ENCODE data around the gene CLDN5.

The CLDN5 gene

GRCh38 chr22:19492504-19493174 lies 31.6 kb downstream of the CLDN5 start:
- H3K4me3 ChIP-seq (ENCODE audit: low read length) = no peak overlapping the region
- no peak for DNase-seq (ENCODE audit: low read depth)
- TF ChIP-seq CTCF (conservative IDR thresholded peaks at IDR 0.05; ENCODE audit: low read depth, low read length) = no peak

GRCh38 chr22:19490628-19491230 lies 33.5 kb downstream of the CLDN5 start:
- no peak for TF ChIP-seq CTCF (conservative IDR thresholded peaks at IDR 0.05; ENCODE audit: low read depth, low read length)

DNA sequence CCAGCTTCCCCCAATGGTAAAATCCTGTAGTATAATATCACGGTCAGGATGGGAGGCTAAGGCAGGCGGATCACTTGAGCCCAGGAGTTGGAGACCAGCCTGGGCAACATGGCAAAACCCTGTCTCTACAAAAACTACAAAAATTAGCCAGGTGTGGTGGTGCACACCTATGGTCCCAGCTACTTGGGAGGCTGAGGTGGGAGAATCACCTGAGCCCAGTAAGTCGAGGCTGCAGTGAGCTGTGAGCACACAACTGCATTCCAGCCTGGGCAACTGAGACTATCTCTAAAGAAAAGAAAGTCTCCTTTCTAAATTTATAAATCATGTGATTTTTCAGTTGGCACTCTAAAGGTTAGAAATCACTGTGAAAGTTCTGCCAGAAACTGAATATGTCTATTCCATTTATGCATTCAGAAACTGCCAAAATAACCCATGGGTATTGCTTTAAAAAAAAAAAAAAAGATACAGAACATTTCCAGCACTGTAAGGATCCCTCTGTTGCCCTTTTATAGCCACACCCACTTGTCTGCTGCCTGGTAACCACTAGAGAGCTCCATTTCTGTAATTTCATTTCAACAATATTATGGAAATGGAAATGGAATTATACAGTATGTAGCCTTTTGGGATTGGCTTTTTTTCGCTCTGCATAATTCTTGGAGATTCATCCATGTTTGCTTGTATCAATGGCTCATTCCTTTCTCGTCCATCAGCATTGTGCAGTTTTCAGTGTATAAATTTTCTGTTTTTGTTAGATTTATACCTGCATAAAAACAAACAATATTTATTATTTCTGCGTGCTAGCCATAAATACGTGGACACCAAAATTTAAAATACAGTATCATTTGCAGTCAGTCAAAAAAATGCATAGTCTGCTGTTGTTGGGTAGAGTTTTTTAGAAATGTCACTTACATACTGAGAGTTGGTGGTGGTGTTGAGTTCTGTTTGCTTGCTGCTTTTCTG lies 35.0 kb downstream of the CLDN5 start:
- DNase-seq (ENCODE audit: low read depth) = no peak
- no peak overlapping the region for H3K4me3 ChIP-seq (ENCODE audit: low read length)
- TF ChIP-seq CTCF (conservative IDR thresholded peaks at IDR 0.05; ENCODE audit: low read depth, low read length) = peak; percentile 25

More at GRCh38 chr22:19490628-19491230, 33.5 kb downstream of the CLDN5 start:
- DNase-seq (ENCODE audit: low read depth) = no peak
- no peak overlapping the region for H3K4me3 ChIP-seq (ENCODE audit: low read length)

- DNase-seq (ENCODE audit: low read depth) = no peak
- no peak overlapping the region for H3K4me3 ChIP-seq (ENCODE audit: low read length)
- no peak for TF ChIP-seq CTCF (conservative IDR thresholded peaks at IDR 0.05; ENCODE audit: low read depth, low read length)
These were observed 35.9 kb downstream of the CLDN5 start for GRCh38 chr22:19488285-19488684.

DNA sequence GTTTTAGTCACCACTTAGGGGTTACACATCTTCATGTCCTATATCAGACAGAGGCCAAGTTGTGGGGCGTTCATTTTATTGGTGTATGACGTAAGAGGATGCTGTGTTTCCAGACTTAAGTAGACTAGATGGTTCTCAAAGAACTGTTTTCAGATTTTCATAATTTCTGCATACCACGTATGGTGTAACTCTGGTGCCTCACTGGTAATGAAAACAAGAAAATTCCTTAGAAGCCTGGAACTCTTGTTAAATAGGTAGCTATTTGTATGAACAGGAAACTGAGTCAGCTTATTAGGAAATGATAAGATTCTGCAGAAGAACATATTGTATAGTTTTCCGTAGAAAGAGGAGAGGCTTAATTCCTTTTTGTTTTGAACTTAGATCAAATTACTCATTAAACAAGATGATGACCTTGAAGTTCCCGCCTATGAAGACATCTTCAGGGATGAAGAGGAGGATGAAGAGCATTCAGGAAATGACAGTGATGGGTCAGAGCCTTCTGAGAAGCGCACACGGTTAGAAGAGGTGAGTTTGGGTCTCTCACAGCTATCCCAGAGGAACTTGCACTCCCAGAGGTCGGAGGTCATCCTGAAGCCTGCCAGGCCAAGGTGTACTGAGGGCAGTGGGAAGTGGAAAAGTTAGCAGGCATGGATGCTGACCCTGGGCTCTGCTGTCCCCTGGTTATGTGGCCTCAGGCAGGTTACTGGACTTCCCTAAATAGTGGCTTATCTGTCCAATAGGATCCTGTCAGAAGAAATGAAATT lies 40.5 kb downstream of the CLDN5 start:
- H3K4me3 ChIP-seq (ENCODE audit: low read length) = no peak overlapping the region
- DNase-seq (ENCODE audit: low read depth) = no peak
- TF ChIP-seq CTCF (conservative IDR thresholded peaks at IDR 0.05; ENCODE audit: low read depth, low read length) = no peak

DNA sequence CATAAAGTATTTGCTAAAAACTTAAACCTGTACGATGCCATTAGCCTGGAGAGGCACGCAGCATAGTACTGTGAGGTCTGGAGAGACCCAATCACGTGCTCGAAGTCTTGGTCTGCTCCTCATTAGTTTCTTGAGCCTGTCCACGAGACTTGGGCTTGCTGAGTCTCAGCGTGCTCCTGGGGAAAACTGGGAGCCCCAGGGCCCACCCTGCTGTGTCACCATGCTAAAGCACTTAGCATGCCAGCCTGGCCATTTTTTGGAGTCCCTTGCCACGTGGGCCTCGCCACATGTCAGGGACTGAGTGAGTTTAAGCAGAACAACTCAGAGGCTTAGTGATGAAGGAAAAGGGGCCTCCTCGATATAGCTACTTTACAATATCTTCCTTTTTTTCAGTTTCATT lies 41.9 kb downstream of the CLDN5 start:
- no peak for TF ChIP-seq CTCF (conservative IDR thresholded peaks at IDR 0.05; ENCODE audit: low read depth, low read length)
- DNase-seq (ENCODE audit: low read depth) = no peak
- H3K4me3 ChIP-seq (ENCODE audit: low read length) = no peak overlapping the region
